OCI-LY1 (cell line): ENCODE data around the gene RRAS.

Experiments used
- EZH2 ChIP-seq: fragments of 200-600 bp; sonication (generic), shearing (Covaris generic); IDR thresholded peaks from 2 replicates; pipeline ENCODE4 v1.8.0; 2017; ENCODE audit warnings: borderline replicate concordance, mixed run types, mild to moderate bottlenecking, antibody characterized with exemption, low read length, moderate library complexity, mixed read lengths
- TF ChIP-seq, protein P1 (sequence below): fragments of 200-600 bp; sonication (generic), shearing (Covaris generic); IDR thresholded peaks from 2 replicates; pipeline ENCODE4 v1.5.1; 2017; ENCODE audit warnings: mild to moderate bottlenecking, antibody characterized with exemption, low read length, moderate library complexity, mixed read lengths

DNA sequence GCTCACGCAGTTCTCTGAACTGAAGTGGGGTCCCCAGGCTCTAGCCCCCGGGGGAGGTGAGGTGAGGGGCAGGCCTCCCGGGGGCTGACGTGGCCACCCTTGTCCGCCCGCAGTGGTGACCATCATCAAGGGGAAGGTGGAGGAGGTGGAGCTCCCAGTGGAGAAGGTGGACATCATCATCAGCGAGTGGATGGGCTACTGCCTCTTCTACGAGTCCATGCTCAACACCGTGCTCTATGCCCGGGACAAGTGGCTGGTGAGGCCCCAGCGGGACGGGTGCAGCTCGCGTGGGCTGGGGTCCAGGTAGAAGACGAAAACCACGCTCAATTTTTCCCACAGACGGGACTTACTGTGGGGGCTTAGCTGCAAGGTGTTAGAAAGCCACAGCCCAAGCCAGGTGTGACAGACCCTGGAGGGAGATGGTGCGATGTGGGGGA is 43.9 kb upstream of the RRAS start:
- TF ChIP-seq, protein P1, sequence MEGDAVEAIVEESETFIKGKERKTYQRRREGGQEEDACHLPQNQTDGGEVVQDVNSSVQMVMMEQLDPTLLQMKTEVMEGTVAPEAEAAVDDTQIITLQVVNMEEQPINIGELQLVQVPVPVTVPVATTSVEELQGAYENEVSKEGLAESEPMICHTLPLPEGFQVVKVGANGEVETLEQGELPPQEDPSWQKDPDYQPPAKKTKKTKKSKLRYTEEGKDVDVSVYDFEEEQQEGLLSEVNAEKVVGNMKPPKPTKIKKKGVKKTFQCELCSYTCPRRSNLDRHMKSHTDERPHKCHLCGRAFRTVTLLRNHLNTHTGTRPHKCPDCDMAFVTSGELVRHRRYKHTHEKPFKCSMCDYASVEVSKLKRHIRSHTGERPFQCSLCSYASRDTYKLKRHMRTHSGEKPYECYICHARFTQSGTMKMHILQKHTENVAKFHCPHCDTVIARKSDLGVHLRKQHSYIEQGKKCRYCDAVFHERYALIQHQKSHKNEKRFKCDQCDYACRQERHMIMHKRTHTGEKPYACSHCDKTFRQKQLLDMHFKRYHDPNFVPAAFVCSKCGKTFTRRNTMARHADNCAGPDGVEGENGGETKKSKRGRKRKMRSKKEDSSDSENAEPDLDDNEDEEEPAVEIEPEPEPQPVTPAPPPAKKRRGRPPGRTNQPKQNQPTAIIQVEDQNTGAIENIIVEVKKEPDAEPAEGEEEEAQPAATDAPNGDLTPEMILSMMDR: no peak
- no peak for TF ChIP-seq EZH2
